MG63 (cell line): ENCODE data around the gene MIA3. TPM values are rescaled to one million over a fixed set of nuclear protein-coding genes. Genes with fewer than 3 reads are reported as not detected.
A peak's percentile ranks its signal among the peaks of the same experiment; 100 is the strongest.

Experiments
- DNase-seq: peaks from one replicate; pipeline ENCODE4 v3.0.0-alpha.2; 2020
- H3K27me3 ChIP-seq: fragments of 250-450 bp; sonication (Bioruptor Pico); 2 replicates; pipeline ENCODE4 v1.5.1; 2020; ENCODE audit warnings: mild to moderate bottlenecking, moderate library complexity
- H3K36me3 ChIP-seq: fragments of 250-450 bp; sonication (Bioruptor Pico); 2 replicates; pipeline ENCODE4 v1.5.1; 2020; ENCODE audit warnings: mild to moderate bottlenecking, moderate library complexity
- H3K4me3 ChIP-seq: fragments of 250-450 bp; sonication (Bioruptor Pico); 2 replicates; pipeline ENCODE4 v1.5.1; 2020; ENCODE audit warnings: mild to moderate bottlenecking, moderate library complexity
- H3K9me3 ChIP-seq: fragments of 250-450 bp; sonication (Bioruptor Pico); 2 replicates; pipeline ENCODE4 v1.5.1; 2020; ENCODE audit warnings: mild to moderate bottlenecking, moderate library complexity
- total RNA-seq: library from RNA; depleted of rRNA; stranded (reverse); fragments of >200 nt; shearing (Covaris generic); gene quantifications from 2 replicates; pipeline ENCODE4 v1.2.3, GENCODE V29; 2014; ENCODE audit warnings: low replicate concordance

MIA3 gene
- total RNA-seq, 1 experiment from 2014 or later: 18.2 TPM

- Histone ChIP-seq H3K27me3 (peaks cover 14% of the 10 kb centered on the region), H3K4me3 (no peak overlapping the region)
Measured at GRCh38 chr1:222616525-222616924, 1.4 kb upstream of the MIA3 start.

GRCh38 chr1:222617367-222617951 is 438 bp upstream of the MIA3 start:
- peak overlapping the region; percentile 48 for H3K4me3 ChIP-seq
- peaks cover 13% of the 10 kb centered on the region for H3K27me3 ChIP-seq
- DNase-seq: peak; percentile 94
- H3K36me3 ChIP-seq: 0 out of 2 replicates have a peak, but pooled peaks cover 4% of the 10 kb centered on the region
- H3K9me3 ChIP-seq: no peaks in the 10 kb centered on the region

More at GRCh38 chr1:222616525-222616924, 1.4 kb upstream of the MIA3 start:
- Histone ChIP-seq H3K9me3 (no peaks in the 10 kb centered on the region), H3K36me3 (0 out of 2 replicates have a peak, but pooled peaks cover 4% of the 10 kb centered on the region)
- DNase-seq: peak; percentile 54

DNA sequence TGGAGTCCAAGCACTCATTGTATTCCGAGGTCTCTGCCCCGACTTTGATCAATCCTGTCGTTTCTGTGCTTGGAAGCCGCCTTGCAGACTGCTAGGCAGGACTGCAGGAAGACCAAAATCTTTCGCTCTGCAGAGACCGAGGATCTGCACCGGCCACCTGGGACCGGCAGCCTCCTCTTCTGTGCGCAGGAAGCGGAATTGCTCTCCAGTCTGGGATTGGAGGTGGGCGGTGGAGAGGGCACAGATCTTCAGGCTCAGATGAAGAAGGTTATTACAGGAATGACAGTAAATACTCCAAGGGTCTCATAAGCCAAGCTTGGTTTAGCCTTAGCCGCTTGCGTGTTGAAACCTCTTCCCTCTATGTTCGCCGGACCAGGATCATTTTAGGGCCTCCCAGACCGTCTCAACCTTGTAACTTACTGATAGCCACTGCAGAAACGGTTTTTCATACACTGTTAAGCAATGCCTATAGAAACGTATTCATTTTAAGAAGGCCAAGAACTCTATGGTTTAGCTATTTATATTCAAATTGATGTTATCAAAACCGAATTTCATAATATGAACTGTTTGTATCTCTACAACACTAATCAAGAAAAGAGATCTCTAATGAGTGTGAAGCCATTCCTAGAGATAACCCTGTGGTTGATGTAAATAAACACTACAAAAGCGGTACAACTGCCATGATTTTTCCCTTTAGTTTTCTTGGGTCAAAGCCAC is 1.1 kb downstream of the MIA3 start:
- Histone ChIP-seq H3K9me3 (no peaks in the 10 kb centered on the region), H3K27me3 (peaks cover under 1% of the 10 kb centered on the region; the same call in 1 of the 2 replicates), H3K4me3 (peak overlapping the region; percentile 64), H3K36me3 (peaks cover 10% of the 10 kb centered on the region; the same call in 1 of the 2 replicates)
- DNase-seq: peak; percentile 55

- no peak for DNase-seq
- no peaks in the 10 kb centered on the region; the same call in 1 of the 2 replicates for H3K27me3 ChIP-seq
- peaks cover 18% of the 10 kb centered on the region for H3K36me3 ChIP-seq
- H3K9me3 ChIP-seq: no peaks in the 10 kb centered on the region
- no peak overlapping the region for H3K4me3 ChIP-seq
Measured at GRCh38 chr1:222620566-222620965, 2.7 kb downstream of the MIA3 start.

DNA sequence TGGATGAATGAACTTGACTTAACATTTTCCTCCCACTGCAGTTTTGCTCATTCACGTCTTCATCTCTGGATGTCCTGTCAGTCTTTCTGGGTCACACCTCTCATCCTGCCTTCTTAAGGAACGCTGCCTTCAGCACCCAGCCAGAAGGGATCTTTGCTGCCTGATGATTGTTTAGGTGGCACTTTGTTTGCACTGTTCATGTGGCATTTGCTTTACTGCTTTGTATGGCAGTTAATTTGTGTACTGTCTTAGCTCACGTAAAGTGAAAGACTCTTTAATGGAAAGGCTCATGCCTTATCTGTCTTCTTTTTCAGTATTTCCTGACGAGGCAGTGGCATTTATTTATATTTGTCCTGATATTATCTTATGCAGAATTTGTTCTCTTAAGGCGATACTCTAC is 4.9 kb downstream of the MIA3 start:
- H3K9me3 ChIP-seq: no peaks in the 10 kb centered on the region
- no peak for DNase-seq
- H3K36me3 ChIP-seq: peaks cover 27% of the 10 kb centered on the region
- H3K4me3 ChIP-seq: no peak overlapping the region
- no peaks in the 10 kb centered on the region for H3K27me3 ChIP-seq

DNA sequence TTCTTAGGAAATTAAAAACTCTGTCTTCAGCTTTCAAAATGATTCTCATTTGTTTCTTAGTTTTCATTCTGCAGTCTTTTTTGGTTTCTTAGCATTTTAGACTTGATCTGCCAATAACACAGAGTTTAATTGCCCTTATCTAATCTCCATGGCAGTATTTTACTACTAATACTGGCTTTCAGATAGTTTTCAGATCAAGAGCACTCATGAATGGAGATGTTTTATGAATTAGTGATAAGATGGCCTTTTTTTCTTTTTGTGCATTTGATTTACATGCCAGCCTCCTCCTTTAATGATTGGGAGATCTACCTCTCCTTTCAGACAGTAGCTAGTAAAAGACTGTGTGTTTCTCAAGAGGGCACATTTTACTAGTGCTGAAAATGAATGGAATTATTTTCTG is 5.6 kb downstream of the MIA3 start:
- peaks cover 34% of the 10 kb centered on the region for H3K36me3 ChIP-seq
- no peak overlapping the region for H3K4me3 ChIP-seq
- no peaks in the 10 kb centered on the region for H3K27me3 ChIP-seq
- no peak for DNase-seq
- no peaks in the 10 kb centered on the region for H3K9me3 ChIP-seq

DNA sequence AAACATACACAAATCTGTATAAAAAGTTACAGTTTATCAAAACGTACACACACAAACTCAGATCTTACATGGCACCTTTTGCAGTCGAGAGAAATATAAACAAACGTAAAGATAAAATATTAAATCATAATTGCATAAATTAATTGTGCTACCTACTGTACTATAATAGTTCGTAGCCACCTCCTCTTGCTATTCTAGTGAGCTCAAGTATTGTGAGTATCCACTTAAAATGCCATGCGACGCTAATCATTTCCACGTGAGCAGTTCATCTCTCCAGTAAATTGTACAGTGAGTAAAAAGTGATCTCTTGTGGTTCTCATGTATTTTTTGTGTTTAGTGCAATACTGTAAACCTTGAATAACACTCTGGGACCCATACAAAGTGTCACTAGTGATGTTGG is 6.3 kb downstream of the MIA3 start:
- Histone ChIP-seq H3K27me3 (no peaks in the 10 kb centered on the region), H3K4me3 (no peak overlapping the region), H3K36me3 (peaks cover 40% of the 10 kb centered on the region), H3K9me3 (no peaks in the 10 kb centered on the region)
- no peak for DNase-seq

GRCh38 chr1:222627232-222627631 is 9.3 kb downstream of the MIA3 start:
- H3K4me3 ChIP-seq: no peak overlapping the region
- DNase-seq: peak; percentile 75
- H3K27me3 ChIP-seq: no peaks in the 10 kb centered on the region
- peaks cover 46% of the 10 kb centered on the region for H3K36me3 ChIP-seq
- H3K9me3 ChIP-seq: no peaks in the 10 kb centered on the region

DNA sequence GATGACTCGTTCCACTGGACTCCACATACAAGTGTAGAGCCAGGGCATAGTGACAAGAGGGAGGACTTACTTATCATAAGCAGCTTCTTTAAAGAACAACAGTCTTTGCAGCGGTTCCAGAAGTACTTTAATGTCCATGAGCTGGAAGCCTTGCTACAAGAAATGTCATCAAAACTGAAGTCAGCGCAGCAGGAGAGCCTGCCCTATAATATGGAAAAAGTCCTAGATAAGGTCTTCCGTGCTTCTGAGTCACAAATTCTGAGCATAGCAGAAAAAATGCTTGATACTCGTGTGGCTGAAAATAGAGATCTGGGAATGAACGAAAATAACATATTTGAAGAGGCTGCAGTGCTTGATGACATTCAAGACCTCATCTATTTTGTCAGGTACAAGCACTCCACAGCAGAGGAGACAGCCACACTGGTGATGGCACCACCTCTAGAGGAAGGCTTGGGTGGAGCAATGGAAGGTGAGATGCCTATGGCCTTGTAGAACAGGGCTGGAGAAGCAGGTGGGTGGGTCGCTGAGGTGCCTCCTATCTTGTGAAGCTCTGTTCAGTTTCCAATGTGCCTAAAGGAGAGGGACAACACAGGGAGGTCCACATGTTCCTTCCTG is 12.1 kb downstream of the MIA3 start:
- no peak for DNase-seq

DNA sequence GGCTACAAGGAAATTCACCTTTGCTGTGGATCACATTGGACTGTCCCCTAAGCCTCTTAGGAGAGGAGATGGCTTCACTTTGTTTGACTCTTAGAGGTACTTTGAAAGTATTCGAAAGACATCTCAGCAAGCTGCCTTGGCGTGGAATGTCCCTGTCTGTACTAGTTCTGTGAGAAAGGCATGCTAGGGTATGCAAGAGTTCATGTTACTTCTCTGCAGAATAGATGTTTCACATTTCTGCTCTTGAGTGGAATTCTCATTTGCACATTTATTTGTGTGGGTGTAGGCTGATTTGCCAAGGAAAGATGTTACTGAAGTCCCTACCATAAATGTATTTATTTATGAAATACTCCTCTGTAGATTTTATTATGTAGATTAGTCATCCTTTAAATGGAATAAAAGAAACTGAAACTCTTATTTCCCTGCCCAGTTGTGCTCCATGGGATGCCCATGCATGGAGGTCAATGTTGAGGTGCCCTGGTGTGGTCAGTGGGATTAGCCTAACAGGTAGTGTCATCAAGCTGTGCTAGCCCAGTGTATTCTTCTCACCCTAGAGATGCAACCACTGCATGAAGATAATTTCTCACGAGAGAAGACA is 13.8 kb downstream of the MIA3 start:
- Histone ChIP-seq H3K36me3 (peaks cover 48% of the 10 kb centered on the region), H3K9me3 (no peaks in the 10 kb centered on the region), H3K27me3 (no peaks in the 10 kb centered on the region), H3K4me3 (no peak overlapping the region)
- DNase-seq: no peak

More for the DNA sequence above, 12.1 kb downstream of the MIA3 start:
- no peak overlapping the region for H3K4me3 ChIP-seq
- peaks cover 48% of the 10 kb centered on the region for H3K36me3 ChIP-seq
- no peaks in the 10 kb centered on the region for H3K9me3 ChIP-seq
- H3K27me3 ChIP-seq: no peaks in the 10 kb centered on the region

DNA sequence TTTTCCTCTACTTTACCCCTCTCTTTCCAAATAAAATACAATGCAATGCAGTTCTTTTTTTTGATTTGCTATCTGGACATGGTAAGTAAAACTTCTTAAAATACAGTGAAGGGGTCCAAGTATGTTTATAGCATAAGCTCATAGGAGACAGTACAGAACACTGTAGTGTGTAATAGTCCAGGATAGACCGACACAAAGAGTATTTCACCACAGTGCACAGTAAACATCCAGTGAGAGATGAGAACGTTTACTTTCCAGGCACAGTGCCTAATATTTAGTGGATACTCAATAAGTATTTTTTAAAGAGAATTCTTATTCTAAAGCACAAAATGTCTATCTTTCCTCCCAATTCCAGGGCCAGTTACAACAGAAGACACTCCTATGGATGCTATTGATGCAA is 14.9 kb downstream of the MIA3 start:
- peaks cover 46% of the 10 kb centered on the region for H3K36me3 ChIP-seq

GRCh38 chr1:222634180-222635013 is 16.5 kb downstream of the MIA3 start:
- H3K4me3 ChIP-seq: no peak overlapping the region
- DNase-seq: peak; percentile 21
- H3K27me3 ChIP-seq: no peaks in the 10 kb centered on the region
- H3K9me3 ChIP-seq: no peaks in the 10 kb centered on the region
- H3K36me3 ChIP-seq: peaks cover 38% of the 10 kb centered on the region

More for the DNA sequence above, 14.9 kb downstream of the MIA3 start:
- Histone ChIP-seq H3K27me3 (no peaks in the 10 kb centered on the region), H3K4me3 (no peak overlapping the region), H3K9me3 (no peaks in the 10 kb centered on the region)
- no peak for DNase-seq

GRCh38 chr1:222641269-222641948 is 23.5 kb downstream of the MIA3 start:
- Histone ChIP-seq H3K27me3 (no peaks in the 10 kb centered on the region), H3K4me3 (no peak overlapping the region), H3K36me3 (peaks cover 11% of the 10 kb centered on the region; the same call in 1 of the 2 replicates), H3K9me3 (no peaks in the 10 kb centered on the region)
- no peak for DNase-seq

- no peaks in the 10 kb centered on the region for H3K27me3 ChIP-seq
- DNase-seq: no peak
- no peak overlapping the region for H3K4me3 ChIP-seq
- no peaks in the 10 kb centered on the region for H3K9me3 ChIP-seq
- H3K36me3 ChIP-seq: peaks cover 18% of the 10 kb centered on the region
Measured at GRCh38 chr1:222642468-222642867, 24.6 kb downstream of the MIA3 start.

GRCh38 chr1:222643606-222643937 is 25.7 kb downstream of the MIA3 start:
- DNase-seq: no peak
- H3K27me3 ChIP-seq: no peaks in the 10 kb centered on the region
- peaks cover 24% of the 10 kb centered on the region for H3K36me3 ChIP-seq

More at GRCh38 chr1:222643606-222643937, 25.7 kb downstream of the MIA3 start:
- Histone ChIP-seq H3K9me3 (no peaks in the 10 kb centered on the region), H3K4me3 (peak overlapping the region; percentile 90)
